Measurements from ENCODE around the gene SRSF8. TPM values are rescaled to one million over a fixed set of nuclear protein-coding genes. Genes with fewer than 3 reads are reported as not detected.

Gene SRSF8
- polyA plus RNA-seq, 1 of the 3 experiments (the other 2 are of a cell fraction), result 25.4 TPM

DNA sequence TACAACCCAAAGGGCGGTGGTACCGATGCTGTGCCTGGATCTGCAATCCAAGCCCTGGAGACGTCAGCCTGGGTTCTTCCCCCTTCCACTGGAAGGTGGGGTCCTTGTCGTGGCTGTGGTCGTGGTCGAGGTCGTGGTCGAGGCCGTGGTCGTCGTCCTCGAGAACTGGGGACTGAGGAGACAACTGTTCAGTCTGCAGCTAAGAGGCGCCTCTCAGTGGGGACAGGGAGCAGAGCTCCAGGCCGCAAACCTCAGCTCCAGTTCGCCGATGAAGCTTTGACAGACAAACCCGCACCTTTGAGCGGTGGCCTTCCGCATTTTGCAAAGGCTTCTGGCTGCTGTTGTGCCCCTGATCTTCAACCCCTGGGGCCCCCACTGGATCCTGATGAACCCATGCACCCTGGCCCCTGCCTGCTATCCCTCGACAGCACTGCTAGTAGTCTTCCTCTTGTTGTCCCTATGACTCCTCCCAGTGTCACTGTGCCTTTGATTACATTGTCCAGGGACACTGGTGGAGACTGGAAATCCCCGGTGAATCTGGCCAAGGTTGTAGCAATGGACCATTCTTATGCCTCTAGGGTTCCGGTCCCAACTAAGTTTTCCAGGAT lies 16.0 kb upstream of the SRSF8 start:
- Histone ChIP-seq H3F3A (replicated peaks; ENCODE audit: insufficient read depth) (no peaks in the 10 kb centered on the region), H3K9me2 (no peaks in the 10 kb centered on the region), H3K9me3 (no peaks in the 10 kb centered on the region), H4K20me1 (ENCODE audit: insufficient read depth) (no peaks in the 10 kb centered on the region), H3K9ac (no peak overlapping the region), H3K36me3 (replicated peaks in 1 of 2; ENCODE audit: control insufficient read depth in 1 of 2, insufficient read depth in 2 of 2, low read length in 1 of 2) (no peaks in the 10 kb centered on the region), H3K4me2 (no peak overlapping the region), H3K27ac (ENCODE audit: low read depth in 2 of 2, low read length in 1 of 2) (no peak overlapping the region), H3K4me1 (ENCODE audit: control insufficient read depth in 1 of 2, insufficient read depth in 2 of 2, low read depth in 1 of 2, low read length in 1 of 2) (no peaks in the 10 kb centered on the region), H3K27me3 (ENCODE audit: insufficient read depth) (no peaks in the 10 kb centered on the region; the same call in 1 of the 2 replicates), H2AFZ (ENCODE audit: low read depth) (no peak overlapping the region), H3K79me2 (ENCODE audit: insufficient read depth) (no peaks in the 10 kb centered on the region), H3K4me3 (ENCODE audit: low read depth in 2 of 2, low read length in 1 of 2) (no peak overlapping the region)
- POLR2A ChIA-PET, result no interaction called here
- no peak for TF ChIP-seq FOSL2 (IDR thresholded peaks at IDR 0.05; ENCODE audit: borderline replicate concordance, low read depth)
- TF ChIP-seq, protein P1, sequence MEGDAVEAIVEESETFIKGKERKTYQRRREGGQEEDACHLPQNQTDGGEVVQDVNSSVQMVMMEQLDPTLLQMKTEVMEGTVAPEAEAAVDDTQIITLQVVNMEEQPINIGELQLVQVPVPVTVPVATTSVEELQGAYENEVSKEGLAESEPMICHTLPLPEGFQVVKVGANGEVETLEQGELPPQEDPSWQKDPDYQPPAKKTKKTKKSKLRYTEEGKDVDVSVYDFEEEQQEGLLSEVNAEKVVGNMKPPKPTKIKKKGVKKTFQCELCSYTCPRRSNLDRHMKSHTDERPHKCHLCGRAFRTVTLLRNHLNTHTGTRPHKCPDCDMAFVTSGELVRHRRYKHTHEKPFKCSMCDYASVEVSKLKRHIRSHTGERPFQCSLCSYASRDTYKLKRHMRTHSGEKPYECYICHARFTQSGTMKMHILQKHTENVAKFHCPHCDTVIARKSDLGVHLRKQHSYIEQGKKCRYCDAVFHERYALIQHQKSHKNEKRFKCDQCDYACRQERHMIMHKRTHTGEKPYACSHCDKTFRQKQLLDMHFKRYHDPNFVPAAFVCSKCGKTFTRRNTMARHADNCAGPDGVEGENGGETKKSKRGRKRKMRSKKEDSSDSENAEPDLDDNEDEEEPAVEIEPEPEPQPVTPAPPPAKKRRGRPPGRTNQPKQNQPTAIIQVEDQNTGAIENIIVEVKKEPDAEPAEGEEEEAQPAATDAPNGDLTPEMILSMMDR (IDR thresholded peaks at IDR 0.05), result no peak
- WGBS (ENCODE audit: low lambda C conversion rate), result 45% methylated on average over 10 of the region's 22 CpGs
- CTCF ChIA-PET, result no interaction called here
- no peak for DNase-seq

DNA sequence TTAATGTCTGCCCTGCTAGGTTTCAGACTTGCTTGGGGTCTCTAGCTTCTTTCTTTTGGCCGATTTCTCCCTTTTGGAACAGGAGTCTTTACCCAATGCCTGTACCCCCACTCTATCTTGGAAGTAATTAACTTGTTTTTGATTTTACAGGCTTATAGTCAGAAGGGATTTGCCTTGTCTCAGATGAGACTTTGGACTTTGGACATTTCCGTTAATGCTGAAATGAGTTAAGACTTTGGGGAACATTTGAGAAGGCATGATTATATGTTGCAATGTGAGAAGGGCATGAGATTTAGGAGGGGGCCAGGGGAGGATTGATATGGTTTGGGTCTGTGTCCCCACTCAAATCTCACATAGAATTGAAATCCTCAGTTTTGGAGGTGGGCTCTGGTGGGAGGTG lies 12.4 kb upstream of the SRSF8 start:
- CTCF ChIA-PET, result no interaction called here
- WGBS (ENCODE audit: low lambda C conversion rate), result 49% methylated on average over 2 of the region's 2 CpGs
- POLR2A ChIA-PET, result no interaction called here

More for the DNA sequence above, 12.4 kb upstream of the SRSF8 start:
- Histone ChIP-seq H3F3A (replicated peaks; ENCODE audit: insufficient read depth) (no peaks in the 10 kb centered on the region), H3K27ac (ENCODE audit: low read depth in 2 of 2, low read length in 1 of 2) (no peak overlapping the region), H4K20me1 (ENCODE audit: insufficient read depth) (no peaks in the 10 kb centered on the region), H3K27me3 (ENCODE audit: insufficient read depth) (no peaks in the 10 kb centered on the region; the same call in 1 of the 2 replicates), H3K79me2 (ENCODE audit: insufficient read depth) (no peaks in the 10 kb centered on the region), H3K9me3 (no peaks in the 10 kb centered on the region), H3K4me3 (ENCODE audit: low read depth in 2 of 2, low read length in 1 of 2) (no peak overlapping the region), H2AFZ (ENCODE audit: low read depth) (no peak overlapping the region), H3K9ac (no peak overlapping the region), H3K36me3 (replicated peaks in 1 of 2; ENCODE audit: control insufficient read depth in 1 of 2, insufficient read depth in 2 of 2, low read length in 1 of 2) (no peaks in the 10 kb centered on the region), H3K4me1 (ENCODE audit: control insufficient read depth in 1 of 2, insufficient read depth in 2 of 2, low read depth in 1 of 2, low read length in 1 of 2) (no peaks in the 10 kb centered on the region), H3K9me2 (no peaks in the 10 kb centered on the region), H3K4me2 (no peak overlapping the region)
- DNase-seq, result no peak
- TF ChIP-seq EZH2phosphoT487 (IDR thresholded peaks at IDR 0.05; ENCODE audit: borderline replicate concordance, low read depth), result no peak
- no peak for TF ChIP-seq FOXM1 (IDR thresholded peaks at IDR 0.05; ENCODE audit: low read depth)
- no peak for TF ChIP-seq TCF12 (IDR thresholded peaks at IDR 0.05)
- TF ChIP-seq NFIC (IDR thresholded peaks at IDR 0.05; ENCODE audit: borderline replicate concordance), result no peak
- TF ChIP-seq, protein P2, sequence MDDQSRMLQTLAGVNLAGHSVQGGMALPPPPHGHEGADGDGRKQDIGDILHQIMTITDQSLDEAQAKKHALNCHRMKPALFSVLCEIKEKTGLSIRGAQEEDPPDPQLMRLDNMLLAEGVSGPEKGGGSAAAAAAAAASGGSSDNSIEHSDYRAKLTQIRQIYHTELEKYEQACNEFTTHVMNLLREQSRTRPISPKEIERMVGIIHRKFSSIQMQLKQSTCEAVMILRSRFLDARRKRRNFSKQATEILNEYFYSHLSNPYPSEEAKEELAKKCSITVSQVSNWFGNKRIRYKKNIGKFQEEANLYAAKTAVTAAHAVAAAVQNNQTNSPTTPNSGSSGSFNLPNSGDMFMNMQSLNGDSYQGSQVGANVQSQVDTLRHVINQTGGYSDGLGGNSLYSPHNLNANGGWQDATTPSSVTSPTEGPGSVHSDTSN (IDR thresholded peaks at IDR 0.05), result no peak
- TF ChIP-seq, protein P3, sequence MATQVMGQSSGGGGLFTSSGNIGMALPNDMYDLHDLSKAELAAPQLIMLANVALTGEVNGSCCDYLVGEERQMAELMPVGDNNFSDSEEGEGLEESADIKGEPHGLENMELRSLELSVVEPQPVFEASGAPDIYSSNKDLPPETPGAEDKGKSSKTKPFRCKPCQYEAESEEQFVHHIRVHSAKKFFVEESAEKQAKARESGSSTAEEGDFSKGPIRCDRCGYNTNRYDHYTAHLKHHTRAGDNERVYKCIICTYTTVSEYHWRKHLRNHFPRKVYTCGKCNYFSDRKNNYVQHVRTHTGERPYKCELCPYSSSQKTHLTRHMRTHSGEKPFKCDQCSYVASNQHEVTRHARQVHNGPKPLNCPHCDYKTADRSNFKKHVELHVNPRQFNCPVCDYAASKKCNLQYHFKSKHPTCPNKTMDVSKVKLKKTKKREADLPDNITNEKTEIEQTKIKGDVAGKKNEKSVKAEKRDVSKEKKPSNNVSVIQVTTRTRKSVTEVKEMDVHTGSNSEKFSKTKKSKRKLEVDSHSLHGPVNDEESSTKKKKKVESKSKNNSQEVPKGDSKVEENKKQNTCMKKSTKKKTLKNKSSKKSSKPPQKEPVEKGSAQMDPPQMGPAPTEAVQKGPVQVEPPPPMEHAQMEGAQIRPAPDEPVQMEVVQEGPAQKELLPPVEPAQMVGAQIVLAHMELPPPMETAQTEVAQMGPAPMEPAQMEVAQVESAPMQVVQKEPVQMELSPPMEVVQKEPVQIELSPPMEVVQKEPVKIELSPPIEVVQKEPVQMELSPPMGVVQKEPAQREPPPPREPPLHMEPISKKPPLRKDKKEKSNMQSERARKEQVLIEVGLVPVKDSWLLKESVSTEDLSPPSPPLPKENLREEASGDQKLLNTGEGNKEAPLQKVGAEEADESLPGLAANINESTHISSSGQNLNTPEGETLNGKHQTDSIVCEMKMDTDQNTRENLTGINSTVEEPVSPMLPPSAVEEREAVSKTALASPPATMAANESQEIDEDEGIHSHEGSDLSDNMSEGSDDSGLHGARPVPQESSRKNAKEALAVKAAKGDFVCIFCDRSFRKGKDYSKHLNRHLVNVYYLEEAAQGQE (IDR thresholded peaks at IDR 0.05; ENCODE audit: low read depth, low read length), result no peak
- TF ChIP-seq, protein P4, sequence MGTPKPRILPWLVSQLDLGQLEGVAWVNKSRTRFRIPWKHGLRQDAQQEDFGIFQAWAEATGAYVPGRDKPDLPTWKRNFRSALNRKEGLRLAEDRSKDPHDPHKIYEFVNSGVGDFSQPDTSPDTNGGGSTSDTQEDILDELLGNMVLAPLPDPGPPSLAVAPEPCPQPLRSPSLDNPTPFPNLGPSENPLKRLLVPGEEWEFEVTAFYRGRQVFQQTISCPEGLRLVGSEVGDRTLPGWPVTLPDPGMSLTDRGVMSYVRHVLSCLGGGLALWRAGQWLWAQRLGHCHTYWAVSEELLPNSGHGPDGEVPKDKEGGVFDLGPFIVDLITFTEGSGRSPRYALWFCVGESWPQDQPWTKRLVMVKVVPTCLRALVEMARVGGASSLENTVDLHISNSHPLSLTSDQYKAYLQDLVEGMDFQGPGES (IDR thresholded peaks at IDR 0.05; ENCODE audit: low read depth, low read length), result no peak
- no peak for TF ChIP-seq FOSL2 (IDR thresholded peaks at IDR 0.05; ENCODE audit: borderline replicate concordance, low read depth)
- no peak for TF ChIP-seq EP300 (IDR thresholded peaks at IDR 0.05; ENCODE audit: borderline replicate concordance in 1 of 2, low read depth in 1 of 2, low read length in 1 of 2)
- TF ChIP-seq TAF1 (IDR thresholded peaks at IDR 0.05; ENCODE audit: borderline replicate concordance, low read depth, low read length), result no peak
- TF ChIP-seq TEAD4 (IDR thresholded peaks at IDR 0.05; ENCODE audit: borderline replicate concordance, insufficient read depth), result no peak
- TF ChIP-seq CHD2 (IDR thresholded peaks at IDR 0.05; ENCODE audit: low read length, partially characterized antibody), result no peak
- TF ChIP-seq NRF1 (IDR thresholded peaks at IDR 0.05; ENCODE audit: low read depth, low read length), result no peak
- TF ChIP-seq, protein P5, sequence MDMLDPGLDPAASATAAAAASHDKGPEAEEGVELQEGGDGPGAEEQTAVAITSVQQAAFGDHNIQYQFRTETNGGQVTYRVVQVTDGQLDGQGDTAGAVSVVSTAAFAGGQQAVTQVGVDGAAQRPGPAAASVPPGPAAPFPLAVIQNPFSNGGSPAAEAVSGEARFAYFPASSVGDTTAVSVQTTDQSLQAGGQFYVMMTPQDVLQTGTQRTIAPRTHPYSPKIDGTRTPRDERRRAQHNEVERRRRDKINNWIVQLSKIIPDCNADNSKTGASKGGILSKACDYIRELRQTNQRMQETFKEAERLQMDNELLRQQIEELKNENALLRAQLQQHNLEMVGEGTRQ (IDR thresholded peaks at IDR 0.05; ENCODE audit: borderline replicate concordance, low read depth, low read length), result no peak
- TF ChIP-seq MXI1 (IDR thresholded peaks at IDR 0.05; ENCODE audit: low read depth, low read length), result no peak
- no peak for TF ChIP-seq JUND (IDR thresholded peaks at IDR 0.05)
- TF ChIP-seq POLR2AphosphoS5 (IDR thresholded peaks at IDR 0.05; ENCODE audit: low read depth, low read length), result no peak

Data from SK-N-SH (cell line).